Mammary epithelial cell (primary cell): ENCODE results near the gene SULT2A1.
"Not testable (repeated sequence)": the region's sequence is repeated elsewhere in the genome, so short reads cannot be mapped to it uniquely, and the experiment has no call there.

Experiments used
- CTCF ChIP-seq, 2 donors: IDR thresholded peaks in 1 of 2; conservative IDR thresholded peaks in 1 of 2; 2 replicates each; pipeline ENCODE4 v1.5.1; 2011 to 2012; ENCODE audit warnings: inconsistent platforms in 2 of 2, low read length in 2 of 2, mild to moderate bottlenecking in 2 of 2, control low read depth in 1 of 2, low read depth in 1 of 2; ENCODE audit not compliant: insufficient read depth in 1 of 2; ENCODE audit errors: extremely low read depth in 1 of 2
- EZH2 ChIP-seq: IDR thresholded peaks from 2 replicates; pipeline ENCODE4 v1.6.1; 2012; ENCODE audit warnings: low read length, inconsistent platforms, borderline replicate concordance

GRCh38 chr19:47858231-47858630 is 27.9 kb downstream of the SULT2A1 start:
- not testable (repeated sequence) for TF ChIP-seq EZH2; CTCF (conservative IDR thresholded peaks at IDR 0.05 in 1 of 2, IDR thresholded peaks at IDR 0.05 in 1 of 2; ENCODE audit: extremely low read depth in 1 of 2, insufficient read depth in 1 of 2, low read depth in 1 of 2, low read length in 2 of 2)
